Measurements from ENCODE around the gene NF2. TPM values are rescaled to one million over a fixed set of nuclear protein-coding genes. Genes with fewer than 3 reads are reported as not detected.

The NF2 gene
- total RNA-seq, 1 experiment from 2014 or later = 50.9 TPM

- no peak for TF ChIP-seq CTCF (conservative IDR thresholded peaks at IDR 0.05)
- H3K14ac ChIP-seq (ENCODE audit: insufficient read depth, low read length) = no peak overlapping the region
- WGBS (ENCODE audit: extremely low coverage, insufficient read length, low lambda C conversion rate) = no CpG with 5 or more reads among the region's 18 CpGs
- no peak overlapping the region for H3K27ac Mint-ChIP-seq
- no peak overlapping the region for H3K4ac ChIP-seq (ENCODE audit: low read depth, low read length)
- no peak for DNase-seq
- no peaks in the 10 kb centered on the region for H3K9me3 Mint-ChIP-seq
- no peaks in the 10 kb centered on the region for H3K79me2 ChIP-seq (ENCODE audit: insufficient read depth, low read length)
- no peaks in the 10 kb centered on the region for H4K20me1 ChIP-seq (ENCODE audit: control insufficient read depth, insufficient read depth, insufficient read length)
- no peak overlapping the region for H3K56ac ChIP-seq (ENCODE audit: insufficient read length, low read depth, low read length)
- H3K18ac ChIP-seq (ENCODE audit: insufficient read length, low read depth, low read length) = no peak overlapping the region
- no peak overlapping the region for H2AFZ ChIP-seq (ENCODE audit: low read length)
- H2BK5ac ChIP-seq (ENCODE audit: insufficient read length, low read length) = no peak overlapping the region
- H3K4me1 ChIP-seq (ENCODE audit: insufficient read depth, low read length) = peaks cover 6% of the 10 kb centered on the region; the same call in 1 of the 2 replicates
- H2BK12ac ChIP-seq (ENCODE audit: insufficient read length, low read depth, low read length) = no peak overlapping the region
- H2BK20ac ChIP-seq (ENCODE audit: low read depth, low read length, poor library complexity, severe bottlenecking) = no peak overlapping the region
- H3K4me3 Mint-ChIP-seq = no peak overlapping the region; a peak in 1 of 5 replicates
- no peaks in the 10 kb centered on the region; the same call in 1 of the 2 replicates for H3K27me3 ChIP-seq (ENCODE audit: insufficient read depth, low read length)
- H4K8ac ChIP-seq (replicated peaks; ENCODE audit: insufficient read length, low read depth, low read length) = no peak overlapping the region
- no peaks in the 10 kb centered on the region for H3K79me1 ChIP-seq (ENCODE audit: insufficient read depth, low read depth, low read length, poor library complexity, severe bottlenecking)
- no peak overlapping the region for H3K4me2 ChIP-seq (ENCODE audit: insufficient read depth, insufficient read length, low read length)
- no peaks in the 10 kb centered on the region for H3K9me3 ChIP-seq (ENCODE audit: control insufficient read depth, low read depth, low read length)
- no peak overlapping the region for H4K91ac ChIP-seq (ENCODE audit: insufficient read length, low read depth, low read length)
- peaks cover 92% of the 10 kb centered on the region for H3K27me3 Mint-ChIP-seq (ENCODE audit: low read depth)
- H2AK5ac ChIP-seq (ENCODE audit: insufficient read length, low read length) = no peak overlapping the region
- no peak overlapping the region for H3K27ac ChIP-seq (ENCODE audit: insufficient read length, low read depth, low read length)
- H4K5ac ChIP-seq (ENCODE audit: insufficient read length, low read depth, low read length) = no peak overlapping the region
- peaks cover 9% of the 10 kb centered on the region for H3K23me2 ChIP-seq (ENCODE audit: insufficient read length, low read depth, low read length, poor library complexity, severe bottlenecking)
- no peak overlapping the region for H2BK15ac ChIP-seq (ENCODE audit: low read depth, low read length)
- H3K9ac ChIP-seq (ENCODE audit: extremely low read depth, insufficient read length, low read length) = no peak overlapping the region
- H3K36me3 Mint-ChIP-seq (ENCODE audit: insufficient read depth in 1 of 3, low read depth in 3 of 3) = no peaks in the 10 kb centered on the region
- H3K4me1 Mint-ChIP-seq = peaks cover 22 to 41% of the 10 kb centered on the region in 2 experiments
- H3T11ph ChIP-seq (ENCODE audit: low read length) = no peak overlapping the region
- no peak overlapping the region for H3K23ac ChIP-seq (ENCODE audit: insufficient read length, low read depth, low read length)
- no peak overlapping the region for H2BK120ac ChIP-seq (ENCODE audit: low read depth, low read length, poor library complexity, severe bottlenecking)
Measured at GRCh38 chr22:29707010-29707409, 103.6 kb downstream of the NF2 start.

Measured in H9 (cell line).